NOMO-1 treated with dmso at 0.1 percent for 144 hours (cell line): ENCODE results near the gene LDLRAD2.

Experiments used
- DNase-seq: peaks from one replicate; lab custom pipeline; 2025; ENCODE audit not compliant: unreplicated experiment; lab: John Stamatoyannopoulos, UW

The LDLRAD2 gene

GRCh38 chr1:21841852-21842466 lies 29.9 kb downstream of the LDLRAD2 start:
- DNase-seq: no peak

DNA sequence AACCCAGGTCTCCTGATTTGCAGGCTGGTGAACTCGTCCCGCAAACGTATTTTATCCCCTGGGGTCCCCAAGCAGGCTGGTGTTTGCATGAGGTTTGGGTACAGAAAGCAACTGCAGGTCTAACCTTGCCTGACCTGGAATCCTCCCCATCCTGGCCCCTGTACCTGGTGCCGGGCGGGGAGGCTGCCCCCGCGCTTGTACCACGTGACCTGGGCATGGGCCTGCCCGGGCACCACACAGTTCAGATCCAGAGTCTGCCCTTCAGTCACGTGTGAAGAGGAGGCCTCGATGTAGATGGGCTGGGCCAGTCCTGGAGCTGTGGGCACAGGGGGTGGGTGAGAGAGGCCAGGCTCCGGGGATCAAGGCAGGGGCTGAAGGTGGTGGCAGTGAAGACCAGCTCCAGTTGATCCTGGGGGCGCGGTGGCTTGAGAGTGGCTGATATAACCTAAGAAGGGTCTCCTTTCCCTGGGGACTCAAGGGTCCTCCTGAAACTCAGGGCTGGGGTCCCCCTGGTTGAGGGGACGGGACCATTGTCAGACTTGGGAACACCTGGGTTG lies 30.6 kb downstream of the LDLRAD2 start:
- DNase-seq: no peak

DNA sequence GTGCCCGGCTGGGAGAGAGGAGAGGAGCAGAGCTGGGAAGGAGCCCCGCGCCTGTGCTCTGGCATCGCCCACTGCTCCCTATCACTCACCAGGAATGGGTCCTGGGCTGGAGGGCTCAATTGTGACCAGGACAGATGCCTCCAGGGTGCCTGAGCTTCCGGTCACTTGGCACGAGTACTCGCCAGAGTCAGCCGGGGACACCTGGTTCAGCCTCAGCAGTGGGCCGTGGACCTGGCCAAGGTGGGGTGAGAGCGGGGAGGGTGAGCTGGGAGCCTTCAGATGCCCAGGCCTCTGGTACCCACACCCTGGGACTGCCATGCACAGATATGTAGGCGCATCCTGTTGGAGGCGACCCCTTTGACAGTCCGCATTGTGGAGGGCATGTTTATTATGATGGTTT lies 31.1 kb downstream of the LDLRAD2 start:
- DNase-seq: no peak

- no peak for DNase-seq
Measured at GRCh38 chr1:21843996-21844395, 31.9 kb downstream of the LDLRAD2 start.

GRCh38 chr1:21845646-21846641 lies 33.9 kb downstream of the LDLRAD2 start:
- no peak for DNase-seq

DNA sequence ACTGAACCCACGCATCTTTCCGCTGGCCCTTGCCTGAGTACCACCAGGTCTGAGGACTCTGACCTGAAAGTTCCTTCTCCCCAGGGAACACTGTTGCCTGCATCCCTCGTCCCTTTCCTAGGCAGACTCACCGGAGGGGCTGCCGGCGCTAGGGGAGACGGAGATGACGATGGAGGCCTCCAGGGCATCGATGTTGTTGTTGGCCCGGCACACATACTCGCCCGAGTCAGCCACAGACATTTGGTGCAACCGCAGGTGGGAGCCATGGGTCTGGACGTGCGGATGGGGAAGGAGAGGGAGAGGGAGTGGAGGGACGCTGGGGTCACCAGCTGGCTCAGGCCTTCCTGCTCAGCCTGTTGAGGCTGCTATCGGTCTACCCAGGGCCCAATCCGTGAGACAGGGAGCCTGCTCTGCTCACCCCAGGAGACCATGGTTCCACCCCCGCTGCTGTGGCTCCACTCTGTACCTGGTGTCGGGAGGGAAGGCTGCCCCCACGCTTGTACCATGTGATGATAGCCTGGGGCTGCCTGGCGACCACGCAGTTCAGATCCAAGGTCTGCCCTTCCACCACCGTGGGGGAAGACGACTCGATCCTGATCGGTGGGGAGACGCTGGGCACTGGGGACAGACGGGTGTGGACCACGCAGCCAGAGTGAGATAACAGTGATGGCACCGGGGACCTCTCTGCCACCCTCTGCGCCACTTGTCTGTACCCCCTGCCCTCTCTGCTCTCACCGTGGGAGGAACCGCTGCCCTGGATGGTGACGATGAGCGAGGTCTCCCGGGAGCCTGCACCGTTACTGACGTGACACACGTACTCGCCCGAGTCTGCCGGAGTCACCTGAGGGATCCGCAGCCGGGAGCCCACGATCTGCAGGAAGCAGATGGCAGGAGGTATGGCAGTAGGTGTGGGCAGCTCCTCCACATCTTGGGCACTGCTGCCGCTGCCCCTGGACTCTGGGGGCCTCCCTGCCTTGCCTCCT lies 35.4 kb downstream of the LDLRAD2 start:
- DNase-seq: no peak

DNA sequence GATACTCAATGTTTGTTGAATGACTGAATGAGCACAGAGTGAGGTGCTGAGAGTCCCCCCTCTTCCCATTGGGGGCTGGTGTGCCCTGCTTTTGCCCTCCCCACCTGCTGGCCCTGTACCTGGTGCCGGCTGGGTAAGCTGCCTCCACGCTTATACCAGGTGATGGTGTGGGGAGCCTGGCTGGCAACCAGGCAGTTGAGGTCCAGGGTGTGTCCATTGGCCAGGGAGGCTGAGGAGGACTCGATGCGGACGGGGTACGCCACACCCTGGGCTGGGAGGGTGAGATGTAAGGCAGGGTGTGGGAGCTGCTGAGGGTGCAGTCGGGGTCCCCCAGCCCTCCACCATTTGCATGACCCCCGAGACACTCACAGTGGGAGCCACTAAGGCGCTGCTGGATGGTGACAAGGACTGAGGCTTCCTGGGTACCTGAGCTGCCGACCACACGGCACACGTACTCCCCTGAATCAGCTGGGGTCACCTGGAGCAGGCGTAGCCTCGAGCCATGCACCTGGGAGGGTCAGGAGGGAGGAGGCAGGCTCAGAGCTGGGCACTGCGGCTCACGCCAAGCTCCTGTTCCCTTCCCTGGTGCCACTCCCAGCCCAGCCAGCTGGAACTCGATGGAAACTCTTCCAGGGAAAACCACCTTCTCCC lies 36.6 kb downstream of the LDLRAD2 start:
- no peak for DNase-seq

DNA sequence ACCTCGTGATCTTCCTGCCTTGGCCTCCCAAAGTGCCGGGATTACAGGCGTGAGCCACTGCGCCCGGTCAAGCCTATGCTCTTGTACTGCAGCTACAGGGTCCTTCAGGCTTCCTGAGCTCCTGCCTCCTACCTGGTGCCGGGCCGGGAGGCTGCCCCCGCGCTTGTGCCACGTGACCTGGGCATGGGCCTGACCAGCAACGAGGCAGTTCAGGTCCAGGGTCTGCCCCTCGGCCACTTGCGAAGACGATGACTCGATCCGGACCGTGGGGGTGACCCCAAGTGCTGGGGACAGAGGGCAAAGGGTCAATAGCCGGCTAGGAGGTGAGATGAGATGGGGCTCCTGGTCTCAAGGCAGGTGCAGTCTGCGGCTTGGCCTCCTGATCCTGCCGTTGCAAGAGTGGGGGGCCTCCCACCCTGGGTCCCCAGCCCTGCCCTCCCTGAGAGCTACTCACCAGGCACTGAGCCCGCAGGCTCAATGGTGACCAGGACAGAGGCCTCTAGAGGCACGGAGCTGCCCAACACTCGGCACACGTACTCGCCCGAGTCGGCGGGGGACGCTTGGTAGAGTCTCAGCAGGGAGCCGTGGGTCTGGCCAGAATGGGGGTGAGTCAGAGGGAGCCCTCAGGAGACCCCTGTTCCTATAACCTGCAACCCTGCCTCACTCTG lies 38.0 kb downstream of the LDLRAD2 start:
- no peak for DNase-seq

DNA sequence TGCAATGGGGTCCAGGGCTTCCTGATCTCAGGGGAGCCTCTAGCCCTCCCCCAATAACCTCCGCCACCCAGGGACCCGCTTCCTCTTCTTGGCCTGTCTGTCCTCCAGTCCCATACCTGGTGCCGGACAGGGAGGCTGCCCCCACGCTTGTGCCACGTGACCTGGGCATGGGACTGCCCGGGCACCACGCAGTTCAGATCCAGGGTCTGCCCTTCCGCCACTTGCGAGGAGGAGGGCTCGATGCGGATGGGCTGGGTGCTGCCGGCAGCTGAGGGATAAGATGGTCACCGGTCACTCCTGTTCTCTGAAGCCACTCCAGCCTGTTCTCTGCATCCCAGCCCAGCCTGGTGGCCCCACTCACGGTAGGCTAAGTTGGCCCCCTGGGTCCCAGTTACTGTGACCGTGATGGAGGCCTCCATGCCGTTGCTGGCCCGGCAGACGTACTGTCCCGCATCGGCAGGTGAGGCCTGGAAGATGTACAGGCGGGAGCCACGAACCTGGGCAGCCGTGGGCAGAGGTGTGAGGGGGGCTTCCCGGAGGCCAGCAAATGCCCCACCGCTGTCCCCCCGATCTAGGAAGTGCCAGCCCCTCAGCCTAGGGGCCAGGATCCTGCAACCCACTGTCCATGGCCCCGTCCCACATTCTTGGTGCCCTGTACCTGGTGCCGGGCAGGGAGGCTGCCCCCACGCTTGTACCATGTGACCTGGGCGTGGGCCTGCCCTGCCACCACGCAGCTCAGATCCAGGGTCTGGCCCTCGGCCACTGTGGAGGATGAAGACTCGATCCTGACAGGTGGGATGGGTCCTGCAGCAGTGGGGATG lies 39.6 kb downstream of the LDLRAD2 start:
- no peak for DNase-seq

DNA sequence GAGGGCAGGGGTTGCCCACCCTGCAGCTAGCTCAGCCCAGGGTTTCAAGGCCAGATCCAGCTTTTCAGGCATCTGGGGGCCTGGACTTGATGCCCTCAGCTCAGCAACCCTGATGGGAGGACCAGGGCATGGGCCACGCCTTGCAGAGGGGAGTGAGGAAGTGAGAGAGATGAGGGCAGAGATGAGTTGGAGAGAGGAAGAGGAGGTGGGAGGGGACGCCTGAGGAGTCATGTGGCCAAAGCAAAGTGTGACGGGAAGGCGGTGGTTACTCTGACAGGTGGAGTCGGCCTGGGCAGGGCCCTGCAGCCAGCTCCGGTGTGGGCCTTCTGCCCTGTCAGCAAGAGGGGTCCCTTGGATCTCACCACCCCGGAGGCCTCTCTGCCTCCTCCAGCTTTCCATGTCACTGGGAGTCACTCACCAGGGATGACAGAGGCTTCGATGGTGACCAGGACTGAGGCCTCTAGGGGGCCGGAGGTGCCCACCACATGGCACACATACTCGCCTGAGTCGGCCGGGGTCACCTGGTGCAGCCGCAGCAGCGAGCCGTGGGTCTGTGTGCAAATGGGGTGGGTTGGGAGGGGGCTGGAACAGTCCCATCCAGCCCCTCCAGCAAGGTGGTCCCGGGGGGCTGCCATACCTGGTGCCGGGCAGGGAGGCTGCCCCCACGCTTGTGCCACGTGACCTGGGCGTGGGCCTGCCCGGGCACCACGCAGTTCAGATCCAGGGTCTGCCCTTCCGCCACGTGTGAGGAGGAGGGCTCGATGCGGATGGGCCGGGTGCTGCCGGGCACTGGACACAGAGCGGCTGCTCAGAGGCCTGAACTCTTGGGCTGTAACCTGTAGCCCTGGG lies 40.4 kb downstream of the LDLRAD2 start:
- DNase-seq: peak; percentile 70

- DNase-seq: no peak
Measured at GRCh38 chr1:21853131-21853427, 41.0 kb downstream of the LDLRAD2 start.

GRCh38 chr1:21854090-21854750 lies 42.2 kb downstream of the LDLRAD2 start:
- no peak for DNase-seq

DNA sequence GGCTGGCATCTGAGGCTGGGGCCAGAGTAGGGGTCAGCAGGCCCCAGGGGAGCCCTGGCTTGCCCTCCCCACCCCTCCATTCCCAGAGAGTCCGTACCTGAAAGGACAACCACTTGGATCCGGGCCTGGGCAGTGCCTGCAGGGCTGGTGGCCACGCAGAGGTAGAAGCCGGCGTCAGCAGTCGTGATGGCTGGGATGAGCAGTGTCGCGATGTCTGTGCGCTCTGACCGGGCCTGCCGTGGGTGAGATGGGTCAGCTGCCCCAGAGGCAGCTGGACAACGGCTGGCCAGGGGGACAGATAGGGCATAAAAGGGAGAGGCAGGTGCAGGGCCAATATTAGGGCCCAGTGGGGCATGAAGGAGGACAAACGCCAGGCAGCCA lies 42.7 kb downstream of the LDLRAD2 start:
- DNase-seq: no peak

- DNase-seq: no peak
Measured at GRCh38 chr1:21855257-21856096, 43.4 kb downstream of the LDLRAD2 start.

DNA sequence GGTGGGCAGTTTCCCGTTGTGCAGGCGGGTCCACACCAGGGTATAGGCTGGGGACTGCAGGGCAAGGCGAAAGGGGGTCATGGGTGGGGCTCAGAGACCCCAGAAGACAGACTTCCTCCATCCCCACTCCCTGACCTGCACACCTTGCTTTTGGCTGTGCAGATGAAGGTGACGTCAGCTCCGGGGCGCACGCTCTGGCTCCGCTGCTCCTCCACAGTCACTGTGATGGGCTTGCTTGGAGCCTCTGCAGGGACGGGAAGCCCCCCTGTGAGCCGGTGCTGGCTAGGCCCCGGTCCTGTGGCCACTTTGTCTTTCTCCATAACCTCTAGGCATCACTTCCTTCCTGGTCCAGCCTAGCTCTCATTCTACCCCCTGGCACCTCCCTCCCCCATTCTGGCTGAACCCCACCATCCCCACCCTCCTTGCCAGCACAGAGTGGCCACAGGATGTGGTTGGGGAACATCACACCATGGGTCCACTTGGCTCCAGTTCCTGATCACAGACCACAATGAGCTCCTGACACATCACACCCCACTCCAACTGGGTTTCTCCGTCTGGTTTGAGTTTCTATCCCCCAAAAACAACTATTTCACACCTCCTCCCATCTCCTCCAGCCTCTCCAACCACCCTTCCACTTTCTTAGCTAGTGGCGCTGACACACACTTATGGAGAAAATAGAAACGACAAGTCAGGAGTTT lies 45.2 kb downstream of the LDLRAD2 start:
- DNase-seq: no peak
